Ascending aorta (tissue), 2 donors: Measurements from ENCODE around the gene RDM1. TPM values are rescaled to one million over a fixed set of nuclear protein-coding genes. Genes with fewer than 3 reads are reported as not detected.
"Not testable (repeated sequence)": the region's sequence is repeated elsewhere in the genome, so short reads cannot be mapped to it uniquely, and the experiment has no call there.

Experiments
- DNase-seq, 2 donors: peaks; one replicate each; pipeline ENCODE4 v3.0.0-alpha.2; 2019; ENCODE audit warnings: low spot score in 2 of 2
- H3K27ac ChIP-seq, 2 donors: fragments of 200-600 bp; sonication (generic); one replicate each; pipeline ENCODE4 v1.5.1; 2016 to 2017; ENCODE audit warnings: mild to moderate bottlenecking in 1 of 2
- H3K27me3 ChIP-seq: fragments of 200-600 bp; sonication (generic); one replicate; pipeline ENCODE4 v1.5.1; 2017
- H3K36me3 ChIP-seq, 2 donors: fragments of 200-600 bp; sonication (generic); one replicate each; pipeline ENCODE4 v1.5.1; 2016
- H3K4me1 ChIP-seq, 2 donors: fragments of 200-600 bp; sonication (generic); one replicate each; pipeline ENCODE4 v1.5.1; 2016 to 2017; ENCODE audit warnings: mild to moderate bottlenecking in 1 of 2
- H3K4me3 ChIP-seq, 2 donors: fragments of 200-600 bp; sonication (generic); one replicate each; pipeline ENCODE4 v1.5.1; 2016 to 2017; ENCODE audit warnings: mild to moderate bottlenecking in 1 of 2
- H3K9me3 ChIP-seq, 2 donors: fragments of 200-600 bp; sonication (generic); one replicate each; pipeline ENCODE4 v1.5.1; 2016
- intact Hi-C: fragments of 100-400 bp; cut with DNase I; formaldehyde crosslinking; loops from one replicate; pipeline ENCODE4 v1.15.1; 2023
- total RNA-seq: library from RNA; depleted of rRNA; stranded (reverse); fragments of >200 nt; gene quantifications from one replicate; pipeline ENCODE4 v1.1.0, GENCODE V29; 2016
- TF ChIP-seq, protein P1 (sequence below), 3 experiments: fragments of 200-600 bp in 2 of 3; fragments of 450-650 bp in 1 of 3; sonication (generic) in 2 of 3; IDR thresholded peaks; one replicate each; pipeline ENCODE4 v1.5.1; 2016 to 2019; ENCODE audit warnings: antibody characterized with exemption in 3 of 3, mild to moderate bottlenecking in 1 of 3, moderate library complexity in 1 of 3

Gene RDM1
- total RNA-seq, 1 donor from 2014 or later, result not detected

DNA sequence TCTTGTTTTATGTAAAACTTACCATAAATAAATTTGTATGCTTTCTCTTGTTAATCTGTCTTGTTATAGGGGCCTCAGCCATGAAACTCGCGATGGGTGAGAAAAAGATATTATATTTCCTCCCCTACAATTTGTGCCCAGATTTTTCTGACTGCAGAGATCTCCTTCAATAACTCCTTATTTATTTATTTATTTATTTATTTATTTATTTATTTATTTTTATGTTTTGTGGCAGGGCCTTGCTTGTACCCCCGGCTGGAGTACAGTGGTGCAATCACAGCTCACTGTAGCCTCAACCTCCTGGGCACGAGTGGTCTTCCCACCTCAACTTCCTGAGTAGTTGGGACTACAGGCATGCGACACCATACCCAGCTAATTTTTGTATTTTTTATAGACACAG, 27.1 kb downstream of the RDM1 start:
- TF ChIP-seq, protein P1, sequence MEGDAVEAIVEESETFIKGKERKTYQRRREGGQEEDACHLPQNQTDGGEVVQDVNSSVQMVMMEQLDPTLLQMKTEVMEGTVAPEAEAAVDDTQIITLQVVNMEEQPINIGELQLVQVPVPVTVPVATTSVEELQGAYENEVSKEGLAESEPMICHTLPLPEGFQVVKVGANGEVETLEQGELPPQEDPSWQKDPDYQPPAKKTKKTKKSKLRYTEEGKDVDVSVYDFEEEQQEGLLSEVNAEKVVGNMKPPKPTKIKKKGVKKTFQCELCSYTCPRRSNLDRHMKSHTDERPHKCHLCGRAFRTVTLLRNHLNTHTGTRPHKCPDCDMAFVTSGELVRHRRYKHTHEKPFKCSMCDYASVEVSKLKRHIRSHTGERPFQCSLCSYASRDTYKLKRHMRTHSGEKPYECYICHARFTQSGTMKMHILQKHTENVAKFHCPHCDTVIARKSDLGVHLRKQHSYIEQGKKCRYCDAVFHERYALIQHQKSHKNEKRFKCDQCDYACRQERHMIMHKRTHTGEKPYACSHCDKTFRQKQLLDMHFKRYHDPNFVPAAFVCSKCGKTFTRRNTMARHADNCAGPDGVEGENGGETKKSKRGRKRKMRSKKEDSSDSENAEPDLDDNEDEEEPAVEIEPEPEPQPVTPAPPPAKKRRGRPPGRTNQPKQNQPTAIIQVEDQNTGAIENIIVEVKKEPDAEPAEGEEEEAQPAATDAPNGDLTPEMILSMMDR (IDR thresholded peaks at IDR 0.05), result no peak
- intact Hi-C loops, result no loop called here
- H3K27ac ChIP-seq, result no peak overlapping the region

DNA sequence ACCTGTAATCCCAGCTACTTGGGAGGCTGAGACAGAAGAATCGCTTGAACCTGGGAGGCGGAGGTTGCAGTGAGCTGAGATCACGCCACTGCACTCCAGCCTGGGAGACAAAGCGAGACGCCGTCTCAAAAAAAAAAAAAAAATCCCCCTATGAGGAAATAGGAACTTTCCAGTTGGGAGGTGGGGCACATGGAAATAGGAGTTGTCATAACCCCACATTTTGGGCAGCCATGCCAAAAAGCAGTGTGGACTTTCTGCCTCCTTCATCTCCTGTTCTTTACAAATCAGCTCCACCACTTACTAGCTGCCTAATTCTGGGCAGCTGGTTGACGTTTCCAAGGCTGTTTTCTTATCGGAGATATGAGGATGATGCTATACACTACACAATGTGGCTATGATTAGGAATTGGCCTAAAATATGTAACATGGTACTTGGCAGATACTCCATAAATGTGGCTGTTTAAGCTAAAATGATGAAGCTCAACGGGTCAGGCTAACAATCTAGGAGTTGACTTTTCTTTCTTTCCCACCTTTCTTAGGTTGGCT, 28.9 kb downstream of the RDM1 start:
- Histone ChIP-seq H3K4me3 (no peak overlapping the region), H3K27ac (no peak overlapping the region), H3K4me1 (no peaks in the 10 kb centered on the region), H3K9me3 (no peaks in the 10 kb centered on the region), H3K27me3 (no peaks in the 10 kb centered on the region), H3K36me3 (no peaks in the 10 kb centered on the region)
- intact Hi-C loops, result no loop called here
- DNase-seq, result no peak
- TF ChIP-seq, protein P1 (IDR thresholded peaks at IDR 0.05), result no peak

More for the DNA sequence above, 27.1 kb downstream of the RDM1 start:
- no peak for DNase-seq
- H3K9me3 ChIP-seq, result no peaks in the 10 kb centered on the region
- H3K36me3 ChIP-seq, result no peaks in the 10 kb centered on the region
- no peaks in the 10 kb centered on the region for H3K4me1 ChIP-seq
- no peak overlapping the region for H3K4me3 ChIP-seq
- H3K27me3 ChIP-seq, result no peaks in the 10 kb centered on the region

DNA sequence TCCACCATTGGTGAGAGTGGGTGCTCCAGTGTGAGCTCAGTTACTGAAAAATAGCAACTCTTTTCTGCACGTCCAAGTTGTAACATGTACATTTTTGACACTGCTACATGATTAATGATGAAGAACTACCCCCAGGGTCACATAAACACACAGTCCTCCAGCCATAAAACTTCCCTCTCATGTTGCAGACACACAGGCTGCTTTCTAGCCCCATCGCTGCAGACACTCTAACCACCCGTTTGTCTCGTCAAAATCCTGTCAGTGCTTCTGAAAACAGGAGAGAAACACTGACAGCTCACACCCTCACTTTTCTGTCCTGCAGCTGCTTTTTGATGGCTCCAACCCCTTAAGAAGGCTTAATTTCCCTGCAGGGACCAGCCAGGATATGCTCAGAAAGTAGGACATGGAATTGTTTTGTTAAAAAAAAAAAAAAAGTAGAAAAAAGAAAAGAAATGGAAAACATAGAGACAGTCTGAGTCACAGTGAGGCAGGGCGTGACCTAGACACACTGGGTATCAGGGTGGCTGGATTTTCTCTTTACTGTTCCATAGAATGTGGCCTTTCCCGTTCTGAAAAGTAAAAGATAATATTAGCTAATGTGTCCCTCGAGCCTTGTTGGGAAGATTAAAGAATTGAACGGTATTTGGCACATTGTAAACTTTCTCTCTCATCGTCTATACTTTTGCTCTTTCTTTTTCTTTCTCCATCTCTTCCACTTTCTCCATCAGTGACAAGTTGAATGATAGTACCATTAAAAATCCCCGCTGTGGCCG, 29.7 kb downstream of the RDM1 start:
- DNase-seq, result no peak
- intact Hi-C loops, result no loop called here

DNA sequence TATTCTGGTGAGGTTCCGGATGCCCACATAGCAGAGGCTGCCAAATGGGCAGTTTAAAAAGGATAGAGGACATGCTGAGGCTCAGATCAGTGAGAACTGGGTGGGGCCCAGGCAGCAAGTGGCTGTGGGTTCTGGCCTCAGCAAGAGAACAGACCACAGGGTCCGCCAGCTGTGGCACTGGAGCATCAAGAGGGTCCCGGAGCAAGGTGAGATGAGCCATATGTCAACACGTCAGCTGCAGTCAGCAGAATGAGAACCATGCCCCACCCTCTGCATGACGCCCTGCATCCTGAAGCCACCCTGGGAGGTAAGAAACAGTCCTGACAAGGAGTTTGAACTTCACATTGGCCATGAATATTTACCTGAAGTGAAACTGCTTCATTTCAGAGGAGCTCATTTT, 30.3 kb downstream of the RDM1 start:
- TF ChIP-seq, protein P1 (IDR thresholded peaks at IDR 0.05), result no peak
- intact Hi-C loops, result no loop called here
- H3K4me1 ChIP-seq, result no peaks in the 10 kb centered on the region
- DNase-seq, result no peak
- H3K36me3 ChIP-seq, result no peaks in the 10 kb centered on the region
- no peaks in the 10 kb centered on the region for H3K9me3 ChIP-seq
- H3K27ac ChIP-seq, result no peak overlapping the region
- no peaks in the 10 kb centered on the region for H3K27me3 ChIP-seq
- no peak overlapping the region for H3K4me3 ChIP-seq

More for the DNA sequence above, 29.7 kb downstream of the RDM1 start:
- TF ChIP-seq, protein P1 (IDR thresholded peaks at IDR 0.05), result no peak
- H3K9me3 ChIP-seq, result no peaks in the 10 kb centered on the region
- no peak overlapping the region for H3K27ac ChIP-seq
- no peaks in the 10 kb centered on the region for H3K27me3 ChIP-seq
- no peaks in the 10 kb centered on the region for H3K36me3 ChIP-seq
- no peaks in the 10 kb centered on the region for H3K4me1 ChIP-seq
- no peak overlapping the region for H3K4me3 ChIP-seq

DNA sequence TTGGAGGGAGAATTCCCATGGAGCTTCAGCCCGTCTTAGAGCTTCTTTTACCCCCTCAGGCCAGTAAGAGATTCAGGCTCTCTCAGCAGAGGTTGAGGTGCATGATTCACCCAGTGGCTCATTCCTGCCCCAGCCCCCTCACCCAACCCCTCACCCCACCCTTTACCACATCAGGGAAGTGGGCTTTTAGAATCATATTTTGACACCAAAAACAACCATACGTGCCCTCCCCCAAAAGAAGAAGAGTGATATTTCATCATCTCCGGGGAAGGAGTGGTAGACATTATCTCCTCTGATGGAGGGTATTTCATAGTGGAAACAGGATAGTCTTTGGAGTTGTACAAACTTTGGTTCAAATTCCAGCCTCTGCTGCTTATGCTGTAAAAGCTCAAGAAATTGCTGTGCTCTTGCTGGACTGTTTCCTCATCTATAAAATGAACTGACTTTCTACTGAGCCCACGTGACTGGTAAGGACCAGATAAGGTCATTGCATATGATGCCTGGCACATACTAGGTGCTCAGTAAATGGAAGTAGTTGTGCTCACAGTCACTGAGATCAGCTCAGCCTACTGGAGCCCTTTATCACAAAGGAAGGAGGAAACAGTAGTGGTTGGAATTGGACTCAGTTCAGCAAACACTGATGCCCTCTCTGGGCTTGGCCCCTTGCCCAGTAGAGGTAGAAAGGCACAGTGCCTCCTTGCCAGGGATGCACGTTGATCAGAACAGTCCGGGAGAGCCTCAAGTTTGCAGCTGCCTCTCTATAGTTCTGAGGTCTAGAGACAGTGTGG, 32.1 kb downstream of the RDM1 start:
- TF ChIP-seq, protein P1 (IDR thresholded peaks at IDR 0.05), result no peak
- H3K4me3 ChIP-seq, result no peak overlapping the region
- no peak for DNase-seq
- no peaks in the 10 kb centered on the region for H3K4me1 ChIP-seq
- intact Hi-C loops, result no loop called here
- no peak overlapping the region for H3K27ac ChIP-seq
- H3K36me3 ChIP-seq, result no peaks in the 10 kb centered on the region
- no peaks in the 10 kb centered on the region for H3K9me3 ChIP-seq
- H3K27me3 ChIP-seq, result no peaks in the 10 kb centered on the region

DNA sequence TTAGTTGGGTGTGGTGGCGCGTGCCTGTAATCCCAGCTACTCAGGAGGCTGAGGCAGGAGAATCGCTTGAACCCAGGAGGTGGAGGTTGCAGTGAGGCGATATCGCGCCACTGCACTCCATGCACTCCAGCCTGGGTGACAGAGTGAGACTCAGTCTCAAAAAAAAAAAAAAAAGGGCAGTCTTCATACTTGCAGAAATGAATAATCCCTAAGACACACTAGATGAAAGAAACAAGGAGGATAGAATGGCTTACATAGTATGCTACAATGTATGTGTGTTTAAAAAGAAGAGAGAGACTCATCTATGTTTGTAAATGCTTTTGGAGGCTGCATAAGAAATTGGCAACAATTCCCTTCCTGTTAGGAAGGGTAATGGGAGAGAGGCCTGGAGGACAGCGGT, 32.8 kb downstream of the RDM1 start:
- H3K9me3 ChIP-seq, H3K4me1 ChIP-seq, H3K36me3 ChIP-seq, H3K4me3 ChIP-seq, H3K27me3 ChIP-seq, H3K27ac ChIP-seq, intact Hi-C loops, DNase-seq: not testable (repeated sequence)
